IPS-11a (cell line): Measurements from ENCODE around the gene CRY2.
"Not testable (repeated sequence)": the region's sequence is repeated elsewhere in the genome, so short reads cannot be mapped to it uniquely, and the experiment has no call there.

Experiments used
- H3K4me3 ChIP-seq: one replicate; pipeline ENCODE4 v1.5.1; 2013; ENCODE audit warnings: low read depth, low read length, control low read depth

Gene CRY2

DNA sequence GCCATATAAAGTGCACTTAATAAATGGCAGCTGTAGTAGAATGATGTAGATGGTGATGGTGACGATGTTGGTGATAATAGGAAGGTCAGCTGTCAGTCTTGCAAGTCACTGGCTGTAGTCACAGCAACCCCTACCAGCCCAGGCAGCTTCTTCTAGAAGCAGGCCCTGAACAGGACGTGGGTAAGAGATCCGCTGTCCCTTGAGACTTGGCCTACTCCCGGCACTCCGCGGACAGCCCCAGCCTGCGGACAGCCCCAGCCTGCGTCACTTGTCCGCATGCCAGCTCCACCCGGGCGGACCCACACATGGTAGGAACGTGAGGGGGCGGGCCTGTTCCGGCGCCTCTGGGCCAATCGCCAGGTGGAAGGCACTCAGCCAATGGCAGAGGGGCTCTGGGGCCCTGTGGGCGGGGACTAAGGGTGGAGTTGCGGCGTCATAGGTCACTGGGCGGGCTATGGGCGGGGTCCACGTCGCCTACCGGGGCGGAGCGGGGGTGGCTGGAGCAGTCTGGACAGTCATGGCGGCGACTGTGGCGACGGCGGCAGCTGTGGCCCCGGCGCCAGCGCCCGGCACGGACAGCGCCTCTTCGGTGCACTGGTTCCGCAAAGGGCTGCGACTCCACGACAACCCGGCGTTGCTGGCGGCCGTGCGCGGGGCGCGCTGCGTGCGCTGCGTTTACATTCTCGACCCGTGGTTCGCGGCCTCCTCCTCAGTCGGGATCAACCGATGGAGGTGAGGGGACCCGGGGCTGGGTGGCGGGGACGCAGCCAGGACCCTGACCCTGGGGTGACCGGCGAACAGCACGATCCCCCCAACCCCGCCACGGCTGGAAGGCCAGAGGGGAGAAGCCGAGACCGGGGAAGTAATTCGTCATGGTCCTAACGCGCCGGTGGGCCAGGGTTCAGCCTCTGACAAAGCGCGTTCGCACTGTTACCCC, at the start of gene CRY2:
CRY2 (plus strand) TSS at position 502 of the 937 bp plus-strand sequence; CDS start at position 518, 16 bp downstream.
- H3K4me3 ChIP-seq: peak within 1 kb of the TSS; percentile 80

DNA sequence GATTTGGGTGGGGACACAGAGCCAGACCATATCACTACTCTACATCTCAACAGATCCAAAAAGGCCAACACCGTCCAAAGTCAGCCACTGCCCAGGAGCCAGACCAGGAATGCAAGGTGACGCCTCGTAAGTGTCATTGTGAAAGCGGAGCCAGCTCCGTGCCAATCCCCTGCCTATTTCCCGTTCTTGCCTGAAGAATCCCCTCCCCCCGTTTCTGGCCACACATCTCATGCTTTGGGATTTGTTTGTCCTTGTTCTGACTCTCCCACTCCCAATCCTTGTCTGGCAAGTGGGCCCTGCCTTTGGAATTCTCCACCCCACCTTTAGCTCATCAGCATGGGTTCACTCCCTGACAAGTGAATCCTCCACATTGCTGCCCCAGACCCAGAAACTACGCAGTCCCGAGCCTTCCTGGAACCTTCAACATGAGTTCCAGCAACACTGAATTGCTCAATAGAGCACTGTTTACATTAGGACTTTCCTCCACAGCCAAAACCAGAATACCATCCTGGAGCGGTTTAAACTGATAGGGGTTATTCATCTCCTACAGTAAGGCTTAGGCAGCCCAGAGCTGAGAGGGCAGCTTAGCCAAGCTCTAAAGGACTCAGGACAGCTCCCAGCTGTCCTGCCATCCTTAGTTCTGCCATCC, 48.4 kb upstream of the CRY2 start:
- H3K4me3 ChIP-seq: no peak overlapping the region

DNA sequence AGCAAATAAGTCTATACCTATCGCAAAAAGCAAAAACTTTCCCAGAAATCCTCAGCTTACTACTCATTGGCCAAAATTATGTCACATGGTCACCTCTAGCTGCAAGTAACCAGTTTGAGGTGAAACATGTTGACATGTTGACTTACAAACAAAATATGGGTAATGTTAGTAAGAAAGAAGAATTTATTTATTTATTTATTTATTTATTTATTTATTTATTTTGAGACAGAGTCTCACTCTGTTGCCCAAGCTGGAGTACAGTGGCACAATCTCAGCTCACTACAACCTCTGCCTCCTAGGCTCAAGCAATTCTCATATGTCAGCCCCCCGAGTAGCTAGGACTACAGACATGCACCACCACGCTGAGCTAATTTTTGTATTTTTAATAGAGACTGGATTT, 47.7 kb upstream of the CRY2 start:
- no peak overlapping the region for H3K4me3 ChIP-seq

DNA sequence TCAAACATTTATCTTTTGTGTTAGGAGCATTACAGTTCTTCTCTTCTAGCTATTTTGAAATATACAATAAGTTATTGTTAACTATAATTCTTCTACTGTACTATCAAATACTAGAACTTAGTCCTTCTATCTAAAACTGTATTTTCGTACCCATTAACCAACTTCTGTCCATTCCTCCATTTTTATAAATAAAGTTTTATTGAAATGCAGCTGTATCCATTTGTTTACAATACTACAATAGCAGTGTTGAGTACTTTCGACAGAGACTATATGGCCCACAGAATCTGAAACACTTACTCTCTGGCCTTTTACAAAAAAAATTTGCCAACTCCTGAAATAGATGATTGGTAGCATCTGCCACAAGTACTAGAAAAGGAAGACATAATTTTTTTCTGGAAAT, 47.0 kb upstream of the CRY2 start:
- no peak overlapping the region for H3K4me3 ChIP-seq

DNA sequence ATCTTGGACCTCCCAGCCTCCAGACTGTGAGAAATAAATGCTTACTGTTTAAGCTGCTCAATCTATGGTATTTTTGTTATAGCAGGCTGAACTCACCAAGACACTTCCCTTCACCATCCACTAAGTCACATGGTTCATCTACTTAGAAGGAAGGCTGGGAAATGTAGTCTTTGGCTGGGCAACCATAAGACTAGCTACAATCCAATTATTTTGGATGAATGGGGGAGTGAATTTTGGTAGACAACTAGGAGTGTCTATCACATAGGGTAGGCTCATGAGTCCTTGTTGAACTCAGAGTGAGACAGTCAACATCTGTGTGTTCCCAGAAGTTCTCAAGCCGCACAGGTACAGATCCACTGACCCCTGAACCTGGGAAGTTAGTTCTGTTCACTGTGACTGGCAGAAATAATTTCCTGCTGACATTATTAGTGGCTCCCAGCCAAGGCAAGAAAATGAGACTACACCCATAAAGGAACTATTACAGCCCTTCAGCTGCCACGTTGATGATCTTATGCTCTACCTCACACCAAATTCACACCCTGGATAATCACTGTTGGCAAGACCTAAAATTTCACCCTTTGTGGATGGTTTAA, 45.5 kb upstream of the CRY2 start:
- H3K4me3 ChIP-seq: no peak overlapping the region

DNA sequence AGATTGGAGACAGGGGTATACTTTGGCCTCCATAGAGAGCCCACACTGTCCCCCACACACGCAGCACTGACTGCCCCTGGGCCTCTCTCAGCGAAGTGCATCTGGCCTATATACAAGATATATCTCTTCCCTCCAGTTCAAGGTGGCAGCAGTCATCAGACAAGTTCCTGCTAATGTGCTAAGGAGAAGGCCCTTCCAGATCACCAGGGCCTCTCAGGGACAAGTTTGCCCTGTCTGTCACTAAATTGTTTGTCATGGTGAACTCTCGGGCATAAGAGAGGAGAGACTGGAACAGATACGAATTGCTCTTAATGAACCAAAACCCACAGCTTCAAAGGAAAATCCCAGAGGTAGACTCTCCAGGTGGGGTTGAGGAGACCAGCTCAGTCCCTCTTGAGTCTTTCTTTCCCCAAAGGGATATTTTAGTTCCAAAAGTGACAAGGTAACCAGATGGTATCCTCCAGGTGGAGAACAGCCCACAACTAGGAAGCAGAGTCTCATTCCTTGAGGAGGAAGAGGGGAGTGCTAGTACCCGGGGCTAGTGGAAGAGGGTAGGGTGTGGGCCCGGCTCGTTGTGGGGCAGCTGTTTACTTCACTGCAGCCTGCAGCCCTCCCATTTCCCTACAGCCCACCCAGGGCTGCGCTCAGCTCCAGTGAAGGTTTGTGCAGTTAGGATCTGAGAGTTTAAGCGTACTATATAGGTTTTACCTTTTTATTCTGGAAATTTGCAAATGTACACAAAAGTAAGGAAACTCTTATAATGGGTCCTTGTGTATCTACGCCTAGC, 44.6 kb upstream of the CRY2 start:
- no peak overlapping the region for H3K4me3 ChIP-seq

DNA sequence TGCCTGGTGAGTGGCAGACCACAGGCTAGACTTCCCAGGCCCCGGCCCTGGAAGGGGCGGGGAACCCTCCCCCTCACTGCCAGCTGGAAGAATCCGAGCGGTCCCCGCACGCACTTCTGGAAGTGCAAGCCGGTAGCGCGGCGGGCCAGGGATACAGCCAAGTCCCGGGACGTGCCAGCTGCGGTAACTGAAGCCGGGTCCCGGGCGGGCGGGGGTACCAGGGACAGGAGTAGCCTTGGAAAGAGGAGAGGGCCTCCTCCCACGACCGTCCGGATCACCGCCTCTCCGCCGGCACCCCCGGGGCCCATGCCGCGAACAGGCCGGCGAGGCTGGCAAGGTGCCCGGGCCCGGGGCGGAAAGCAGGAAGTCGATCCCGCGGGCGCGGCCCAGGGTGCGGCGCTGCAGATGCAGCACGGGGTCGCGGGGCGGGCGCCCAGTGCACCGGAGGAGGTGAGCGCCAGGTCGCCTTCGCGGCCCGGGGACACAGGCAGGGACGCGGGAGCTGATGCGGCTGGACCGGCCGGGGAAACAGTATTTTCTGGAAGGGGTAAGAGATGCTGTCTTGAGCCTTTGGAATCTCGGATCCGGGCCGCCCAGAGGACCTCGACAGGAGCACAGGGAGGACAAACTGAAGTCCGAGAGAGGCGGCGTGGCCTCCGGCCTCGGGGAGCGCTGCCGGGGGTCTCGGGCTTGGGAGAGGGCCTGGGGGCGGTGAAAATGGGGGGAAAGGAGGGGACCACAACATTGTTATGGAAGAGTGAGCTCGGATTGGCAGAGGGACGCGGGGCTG, 43.1 kb upstream of the CRY2 start:
- peak overlapping the region; percentile 66 for H3K4me3 ChIP-seq

DNA sequence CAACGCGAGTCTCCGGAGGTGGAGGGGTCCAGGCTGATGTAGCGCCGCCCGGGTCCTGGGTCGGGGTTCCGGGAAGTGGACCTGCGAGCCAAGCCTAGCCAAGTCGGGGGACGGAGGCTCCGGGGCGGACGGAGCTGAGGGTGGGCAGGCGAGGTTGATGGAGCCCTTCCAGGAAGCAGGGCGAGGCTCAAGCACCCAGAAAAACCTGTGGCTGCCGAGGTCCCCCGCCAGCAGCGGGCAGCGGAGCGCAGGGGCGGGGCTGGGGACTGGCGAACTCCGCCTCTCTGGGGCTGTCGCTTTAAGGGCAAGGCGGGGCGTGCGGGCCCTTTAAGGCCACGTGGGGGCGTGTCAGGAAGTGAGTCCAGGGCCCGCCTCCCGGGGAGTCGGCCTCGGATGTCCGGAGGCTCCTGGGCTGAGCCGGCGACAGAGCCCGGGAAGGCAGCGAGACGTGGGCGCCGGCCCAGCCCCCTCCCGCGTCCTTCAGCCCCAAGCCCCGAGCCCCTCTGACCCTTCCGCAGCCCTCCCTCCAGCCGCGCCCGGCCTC, 42.4 kb upstream of the CRY2 start, which contains the start of gene SLC35C1:
SLC35C1 (plus strand) TSS at position 389 of the 544 bp plus-strand sequence. CDS start 653 bp downstream, outside the sequence.
- H3K4me3 ChIP-seq: peak within 1 kb of the TSS; percentile 66

DNA sequence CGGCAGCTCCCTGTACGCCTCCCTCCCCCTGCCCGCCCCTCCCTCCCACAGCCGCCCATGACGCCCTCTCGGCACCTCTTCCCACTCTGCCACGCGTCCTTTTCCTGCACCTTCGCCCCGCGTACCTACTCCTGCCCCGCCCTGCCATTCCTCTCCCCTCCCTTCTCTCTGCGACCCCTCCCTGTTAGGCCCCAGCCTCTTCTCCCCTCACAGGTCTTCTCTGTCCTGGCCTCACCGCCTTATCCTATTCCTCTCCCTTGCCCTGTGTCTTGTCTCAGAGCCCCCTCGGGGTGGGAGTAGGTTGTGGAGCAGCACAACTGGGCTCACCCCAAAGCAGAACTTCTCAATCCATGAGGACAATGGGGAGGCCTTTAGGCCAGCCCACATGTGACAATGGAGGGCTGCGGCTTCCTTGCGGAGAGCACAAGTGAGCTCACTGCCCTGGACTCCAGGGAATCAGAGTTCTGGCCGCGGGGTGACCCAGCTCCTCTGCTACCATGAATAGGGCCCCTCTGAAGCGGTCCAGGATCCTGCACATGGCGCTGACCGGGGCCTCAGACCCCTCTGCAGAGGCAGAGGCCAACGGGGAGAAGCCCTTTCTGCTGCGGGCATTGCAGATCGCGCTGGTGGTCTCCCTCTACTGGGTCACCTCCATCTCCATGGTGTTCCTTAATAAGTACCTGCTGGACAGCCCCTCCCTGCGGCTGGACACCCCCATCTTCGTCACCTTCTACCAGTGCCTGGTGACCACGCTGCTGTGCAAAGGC, 41.8 kb upstream of the CRY2 start:
- peak overlapping the region; percentile 66 for H3K4me3 ChIP-seq

DNA sequence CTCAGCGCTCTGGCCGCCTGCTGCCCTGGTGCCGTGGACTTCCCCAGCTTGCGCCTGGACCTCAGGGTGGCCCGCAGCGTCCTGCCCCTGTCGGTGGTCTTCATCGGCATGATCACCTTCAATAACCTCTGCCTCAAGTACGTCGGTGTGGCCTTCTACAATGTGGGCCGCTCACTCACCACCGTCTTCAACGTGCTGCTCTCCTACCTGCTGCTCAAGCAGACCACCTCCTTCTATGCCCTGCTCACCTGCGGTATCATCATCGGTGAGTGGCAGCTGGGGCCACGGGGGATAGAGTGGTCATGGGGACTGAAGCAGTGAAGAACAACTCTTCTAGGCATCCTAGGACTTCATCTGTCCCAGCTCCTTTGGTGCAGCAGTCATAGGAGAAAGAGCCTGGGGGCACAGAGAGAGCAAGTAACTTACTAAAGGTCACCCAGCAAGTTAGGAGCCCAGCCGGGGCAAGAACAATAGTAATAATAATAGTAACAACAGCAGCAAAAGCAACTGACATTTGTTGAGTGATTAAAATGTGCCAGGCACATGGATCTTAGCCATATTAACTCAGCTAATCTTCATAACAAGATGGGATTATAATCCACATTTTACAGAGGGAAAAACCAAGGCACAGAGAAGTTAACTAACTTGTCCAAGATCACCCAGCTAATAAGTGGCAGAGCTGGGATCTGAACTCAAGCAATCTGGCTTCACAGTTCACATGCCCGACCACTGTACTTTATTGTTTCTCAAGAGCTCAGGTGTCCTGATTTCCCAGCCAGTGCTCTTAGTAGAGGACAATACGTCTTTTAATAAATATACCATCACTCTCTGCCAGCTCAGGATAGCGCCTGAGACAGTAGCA, 41.0 kb upstream of the CRY2 start:
- H3K4me3 ChIP-seq: no peak overlapping the region

DNA sequence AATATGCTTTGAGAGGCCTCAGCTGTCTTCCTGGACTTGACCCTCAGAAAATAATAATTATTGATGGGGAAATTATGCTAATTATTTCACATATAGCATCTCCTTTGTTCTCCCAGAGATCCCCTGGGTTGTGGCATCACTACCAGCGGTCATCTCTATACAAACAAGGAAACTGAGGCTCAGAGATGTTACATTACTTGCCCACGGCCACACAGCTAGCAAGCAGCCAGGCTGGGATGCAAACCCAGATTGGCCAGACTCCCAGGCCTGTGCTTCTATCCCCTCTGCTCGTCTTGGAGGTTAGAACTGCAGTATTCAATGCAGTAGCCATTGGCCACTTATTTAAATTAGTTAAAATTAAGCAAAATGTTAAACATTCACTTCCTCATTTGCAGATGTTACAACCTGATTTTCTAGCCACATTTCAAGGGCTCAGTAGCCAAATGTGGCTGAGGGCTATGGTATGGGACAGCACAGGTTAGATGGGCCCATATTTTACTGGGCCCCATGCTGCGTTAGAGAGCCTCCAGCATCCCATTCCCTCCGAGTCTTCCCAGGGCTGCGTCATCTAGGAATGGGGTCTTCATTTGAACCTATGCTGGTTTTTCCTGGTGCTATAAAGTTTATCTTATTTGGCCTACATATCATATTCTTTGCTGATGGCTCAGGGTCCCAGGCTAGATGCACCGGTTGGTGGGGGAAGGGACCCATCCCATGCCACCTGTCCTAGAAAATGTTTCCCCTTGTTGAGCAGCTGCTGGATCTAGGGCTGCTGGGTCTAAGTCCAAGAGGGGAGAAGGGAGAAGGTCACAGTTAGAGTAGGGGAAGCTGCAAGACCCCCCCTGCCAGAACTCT, 40.1 kb upstream of the CRY2 start:
- H3K4me3 ChIP-seq: no peak overlapping the region

DNA sequence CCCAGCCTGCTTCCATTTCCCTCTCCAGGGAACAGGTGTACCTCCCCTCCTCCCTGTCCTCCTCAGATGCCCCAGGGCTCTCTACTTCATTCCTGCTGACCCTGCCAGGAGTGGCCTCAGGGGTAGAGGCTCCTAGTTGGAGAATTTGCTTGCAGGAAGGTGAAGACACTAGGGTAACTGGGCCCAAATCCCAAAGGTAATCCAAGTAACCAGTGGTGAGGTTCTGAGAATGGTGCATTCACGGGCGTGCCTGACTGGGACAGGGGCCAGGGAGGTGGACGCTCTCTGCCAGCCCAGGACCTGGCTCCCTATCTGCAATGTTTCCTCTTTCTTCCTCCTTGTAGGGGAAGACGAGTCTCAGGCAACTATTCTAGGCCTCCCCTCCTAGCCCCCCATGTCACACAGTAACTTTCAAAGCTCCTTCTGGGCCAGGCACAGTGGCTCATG, 39.5 kb upstream of the CRY2 start:
- no peak overlapping the region for H3K4me3 ChIP-seq

DNA sequence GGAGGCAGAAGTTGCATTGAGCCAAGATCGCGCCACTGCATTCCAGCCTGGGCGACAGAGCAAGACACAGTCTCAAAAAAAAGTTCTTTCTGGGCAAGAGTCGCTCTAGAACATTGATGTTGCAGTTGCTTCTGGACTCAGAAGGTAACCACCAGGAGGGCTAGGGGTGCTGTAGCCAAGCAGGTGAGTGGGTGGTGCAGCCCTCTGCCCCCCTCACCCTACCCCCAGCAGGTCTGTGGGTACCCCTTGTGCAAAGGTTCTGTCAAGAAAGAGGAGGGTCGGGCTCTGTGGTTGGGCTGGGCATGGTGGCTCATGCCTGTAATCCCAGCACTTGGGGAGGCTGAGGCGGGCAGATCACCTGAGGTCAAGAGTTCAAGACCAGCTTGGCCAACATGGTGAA, 38.8 kb upstream of the CRY2 start:
- H3K4me3 ChIP-seq: not testable (repeated sequence)

DNA sequence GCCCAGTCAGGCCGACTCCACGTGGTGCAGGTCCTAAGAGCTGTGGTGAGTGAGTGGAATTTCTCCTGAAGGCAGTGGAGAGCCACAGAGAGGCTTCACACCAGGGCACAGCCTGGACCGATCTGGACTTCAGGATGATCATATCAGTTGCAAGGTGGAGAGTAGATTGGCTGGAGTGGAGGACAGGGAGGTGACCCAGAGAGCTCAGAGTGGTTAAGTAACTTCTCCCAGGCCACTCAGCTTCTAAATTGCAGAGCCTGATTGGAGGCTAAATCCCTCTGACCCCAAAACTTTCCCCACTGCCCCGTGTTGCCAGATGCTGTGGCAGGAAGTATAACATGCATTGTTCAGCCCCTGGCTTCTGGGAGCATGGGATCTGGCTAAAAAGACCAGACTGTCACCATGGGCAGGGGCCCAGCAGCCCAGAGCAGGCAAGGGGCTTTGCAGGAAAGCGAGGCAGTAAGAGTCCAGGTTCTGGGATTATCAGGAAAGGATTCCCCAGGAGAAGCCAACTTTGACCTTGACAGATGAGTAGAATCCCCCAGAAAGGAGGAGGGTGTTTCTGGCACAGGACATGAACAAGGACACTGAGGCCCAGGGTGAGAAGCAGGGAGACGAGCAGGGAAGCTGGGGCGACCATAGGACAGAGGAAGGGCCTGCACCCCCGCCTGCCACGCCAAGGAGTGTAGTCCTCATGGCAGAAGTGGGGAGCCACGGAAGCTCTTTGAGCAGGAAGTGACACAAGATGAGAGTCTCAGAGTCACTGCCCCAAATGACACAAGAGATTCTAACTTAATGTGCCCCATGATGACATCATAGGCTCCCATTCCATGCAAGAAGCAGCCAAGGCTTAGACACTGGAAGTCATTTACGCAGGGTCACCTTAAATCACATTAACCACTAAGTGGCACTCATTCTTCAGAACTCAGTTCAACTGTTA, 37.5 kb upstream of the CRY2 start:
- no peak overlapping the region for H3K4me3 ChIP-seq

DNA sequence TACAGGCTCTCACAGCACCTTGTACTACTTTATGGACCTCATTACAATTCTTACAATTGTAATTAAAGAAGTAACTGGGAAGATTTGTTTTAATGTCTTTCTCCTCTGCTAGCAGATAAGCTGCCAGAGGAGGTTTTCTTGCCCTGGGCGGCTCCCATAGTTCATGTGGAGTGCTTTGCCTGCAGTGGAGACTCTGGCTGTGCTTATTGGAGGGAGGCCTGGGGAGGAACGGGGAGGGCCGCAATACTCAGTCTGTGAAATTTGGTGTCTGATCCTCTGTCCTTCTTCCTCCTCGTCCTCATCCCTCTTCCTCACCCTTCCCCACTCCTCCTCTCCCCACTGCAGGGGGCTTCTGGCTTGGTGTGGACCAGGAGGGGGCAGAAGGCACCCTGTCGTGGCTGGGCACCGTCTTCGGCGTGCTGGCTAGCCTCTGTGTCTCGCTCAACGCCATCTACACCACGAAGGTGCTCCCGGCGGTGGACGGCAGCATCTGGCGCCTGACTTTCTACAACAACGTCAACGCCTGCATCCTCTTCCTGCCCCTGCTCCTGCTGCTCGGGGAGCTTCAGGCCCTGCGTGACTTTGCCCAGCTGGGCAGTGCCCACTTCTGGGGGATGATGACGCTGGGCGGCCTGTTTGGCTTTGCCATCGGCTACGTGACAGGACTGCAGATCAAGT, 36.7 kb upstream of the CRY2 start:
- no peak overlapping the region for H3K4me3 ChIP-seq

DNA sequence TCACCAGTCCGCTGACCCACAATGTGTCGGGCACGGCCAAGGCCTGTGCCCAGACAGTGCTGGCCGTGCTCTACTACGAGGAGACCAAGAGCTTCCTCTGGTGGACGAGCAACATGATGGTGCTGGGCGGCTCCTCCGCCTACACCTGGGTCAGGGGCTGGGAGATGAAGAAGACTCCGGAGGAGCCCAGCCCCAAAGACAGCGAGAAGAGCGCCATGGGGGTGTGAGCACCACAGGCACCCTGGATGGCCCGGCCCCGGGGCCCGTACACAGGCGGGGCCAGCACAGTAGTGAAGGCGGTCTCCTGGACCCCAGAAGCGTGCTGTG, 36.2 kb upstream of the CRY2 start:
- H3K4me3 ChIP-seq: no peak overlapping the region
